Frontal cortex (tissue), 4 donors: ENCODE data around the gene PCDHGB5. TPM values are rescaled to one million over a fixed set of nuclear protein-coding genes. Genes with fewer than 3 reads are reported as not detected.
"Not testable (repeated sequence)": the region's sequence is repeated elsewhere in the genome, so short reads cannot be mapped to it uniquely, and the experiment has no call there.

ENCODE experiments used
- DNase-seq, 2 donors: peaks; one replicate each; pipeline ENCODE4 v3.0.0; 2012; ENCODE audit warnings: low spot score in 2 of 2
- FAIRE-seq: peaks from 2 replicates; lab custom pipeline; 2012; peaks lifted over from hg19 to GRCh38; lab: Jason Lieb, UNC
- total RNA-seq: library from RNA; depleted of rRNA; stranded (reverse); fragments of >200 nt; gene quantifications from one replicate; pipeline ENCODE4 v1.2.3, GENCODE V29; 2014
- donor health status: control.
- donor health status: control.
- donor health status: control.

Gene PCDHGB5
- 13.0 TPM for total RNA-seq

DNA sequence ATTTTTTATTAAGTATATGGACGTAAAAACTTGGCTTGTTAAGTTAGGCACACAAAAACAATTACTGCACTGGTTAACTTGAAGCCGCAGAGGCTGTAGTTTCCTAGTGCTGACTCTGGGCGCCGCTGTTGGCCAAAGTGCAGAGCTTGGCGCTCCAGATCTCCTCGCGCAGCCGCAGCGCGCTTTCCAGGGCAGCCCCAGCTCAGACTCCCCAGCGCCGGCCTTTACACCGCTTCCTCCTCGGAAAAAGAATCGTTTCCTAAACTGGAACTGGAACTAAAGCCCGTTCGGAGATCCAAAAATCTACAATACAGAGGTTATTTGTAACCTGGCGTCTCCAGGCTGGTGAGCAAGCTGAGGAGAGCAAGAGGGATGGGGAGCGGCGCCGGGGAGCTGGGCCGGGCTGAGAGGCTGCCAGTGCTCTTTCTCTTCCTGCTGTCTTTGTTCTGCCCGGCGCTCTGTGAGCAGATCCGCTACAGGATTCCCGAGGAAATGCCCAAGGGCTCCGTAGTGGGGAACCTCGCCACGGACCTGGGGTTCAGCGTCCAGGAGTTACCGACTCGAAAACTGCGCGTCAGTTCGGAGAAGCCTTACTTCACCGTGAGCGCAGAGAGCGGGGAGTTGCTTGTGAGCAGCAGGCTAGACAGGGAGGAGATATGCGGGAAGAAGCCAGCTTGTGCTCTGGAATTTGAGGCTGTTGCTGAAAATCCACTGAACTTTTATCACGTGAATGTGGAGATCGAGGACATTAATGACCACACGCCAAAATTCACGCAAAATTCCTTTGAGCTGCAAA lies at the start of gene PCDHGB5:
Gene PCDHGB5 (plus strand): TSS at position 192 of the 796 bp plus-strand sequence. CDS start 181 bp downstream, at position 373.
- DNase-seq, FAIRE-seq: not testable (repeated sequence)

DNA sequence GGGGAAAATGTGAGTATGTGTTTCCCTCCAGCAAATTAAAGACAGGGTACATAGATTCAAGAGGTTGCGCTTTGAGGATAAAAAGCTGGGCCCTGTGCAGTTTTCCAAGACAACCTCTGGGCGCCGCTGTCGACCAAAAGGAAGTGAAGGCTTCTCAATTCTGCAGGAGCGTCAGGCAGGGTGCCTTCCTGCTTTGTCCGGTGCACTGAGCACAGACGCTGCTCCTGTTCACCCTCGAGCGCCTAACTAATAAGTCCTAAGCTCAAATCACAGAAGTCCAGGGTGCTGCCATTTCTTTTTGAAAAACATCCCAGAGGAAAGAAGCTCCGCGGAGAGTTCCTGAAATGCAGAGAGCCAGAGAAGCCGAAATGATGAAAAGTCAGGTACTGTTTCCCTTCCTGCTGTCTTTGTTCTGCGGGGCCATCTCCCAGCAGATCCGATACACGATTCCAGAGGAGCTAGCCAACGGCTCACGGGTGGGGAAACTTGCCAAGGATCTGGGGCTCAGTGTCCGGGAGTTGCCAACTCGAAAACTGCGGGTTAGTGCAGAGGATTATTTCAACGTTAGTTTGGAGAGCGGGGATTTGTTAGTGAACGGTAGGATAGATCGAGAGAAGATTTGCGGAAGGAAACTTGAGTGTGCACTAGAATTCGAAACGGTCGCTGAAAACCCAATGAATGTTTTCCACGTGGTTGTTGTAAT lies 47.7 kb upstream of the PCDHGB5 start, which contains the start of gene PCDHGB1:
Gene PCDHGB1 (plus strand): TSS at position 183 of the 703 bp plus-strand sequence. CDS start 162 bp downstream, at position 345.
- DNase-seq (peak in 1 of 2 donors; percentile 58), FAIRE-seq (no peak)

DNA sequence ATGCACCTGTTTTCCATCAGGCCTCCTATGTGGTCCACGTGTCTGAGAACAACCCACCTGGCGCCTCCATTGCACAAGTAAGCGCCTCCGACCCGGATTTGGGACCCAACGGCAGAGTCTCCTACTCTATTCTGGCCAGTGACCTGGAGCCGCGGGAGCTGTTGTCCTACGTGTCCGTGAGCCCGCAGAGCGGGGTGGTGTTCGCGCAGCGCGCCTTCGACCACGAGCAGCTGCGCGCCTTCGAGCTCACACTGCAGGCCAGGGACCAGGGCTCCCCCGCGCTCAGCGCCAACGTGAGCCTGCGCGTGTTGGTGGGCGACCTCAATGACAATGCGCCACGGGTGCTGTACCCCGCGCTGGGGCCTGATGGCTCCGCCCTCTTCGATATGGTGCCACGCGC lies 46.2 kb upstream of the PCDHGB5 start:
- DNase-seq: no peak
- FAIRE-seq: no peak

DNA sequence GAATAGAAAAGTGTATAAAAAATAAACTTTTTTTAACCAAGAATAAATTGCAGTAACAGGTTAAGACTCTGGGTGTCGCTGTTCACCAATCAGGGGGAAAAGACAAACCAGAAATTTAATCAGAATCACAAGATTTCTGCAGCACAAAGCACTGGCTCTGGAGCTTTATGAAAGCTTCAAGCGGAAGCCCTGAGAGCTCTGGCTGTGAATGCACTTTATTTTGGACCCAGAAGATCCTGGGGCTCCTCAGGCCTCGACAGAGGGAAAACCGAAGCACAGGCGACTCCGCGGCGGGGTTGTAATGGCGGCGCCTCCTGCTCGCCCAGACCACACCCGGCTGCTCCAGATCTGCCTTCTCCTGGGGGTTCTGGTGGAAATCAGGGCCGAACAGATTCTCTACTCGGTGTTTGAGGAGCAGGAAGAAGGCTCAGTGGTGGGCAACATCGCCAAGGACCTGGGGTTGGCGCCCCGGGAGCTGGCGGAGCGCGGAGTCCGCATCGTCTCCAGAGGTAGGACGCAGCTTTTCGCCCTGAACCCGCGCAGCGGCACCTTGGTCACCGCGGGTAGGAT lies 42.8 kb upstream of the PCDHGB5 start, which contains the start of gene PCDHGA4:
Gene PCDHGA4 (plus strand): TSS at position 122 of the 570 bp plus-strand sequence. CDS start 87 bp downstream, at position 209.
- FAIRE-seq: no peak
- no peak for DNase-seq

DNA sequence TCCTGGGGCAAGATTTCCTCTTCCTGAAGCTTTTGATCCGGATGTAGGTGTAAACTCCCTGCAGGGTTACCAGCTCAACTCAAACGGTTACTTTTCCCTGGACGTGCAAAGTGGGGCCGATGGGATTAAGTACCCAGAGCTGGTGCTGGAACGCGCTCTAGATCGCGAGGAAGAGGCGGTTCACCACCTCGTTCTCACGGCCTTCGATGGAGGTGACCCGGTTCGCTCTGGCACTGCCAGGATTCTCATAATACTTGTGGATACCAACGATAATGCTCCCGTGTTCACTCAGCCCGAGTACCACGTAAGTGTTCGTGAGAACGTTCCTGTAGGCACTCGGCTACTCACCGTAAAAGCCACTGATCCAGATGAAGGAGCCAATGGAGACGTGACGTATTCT lies 42.1 kb upstream of the PCDHGB5 start:
- FAIRE-seq: no peak
- DNase-seq: no peak

DNA sequence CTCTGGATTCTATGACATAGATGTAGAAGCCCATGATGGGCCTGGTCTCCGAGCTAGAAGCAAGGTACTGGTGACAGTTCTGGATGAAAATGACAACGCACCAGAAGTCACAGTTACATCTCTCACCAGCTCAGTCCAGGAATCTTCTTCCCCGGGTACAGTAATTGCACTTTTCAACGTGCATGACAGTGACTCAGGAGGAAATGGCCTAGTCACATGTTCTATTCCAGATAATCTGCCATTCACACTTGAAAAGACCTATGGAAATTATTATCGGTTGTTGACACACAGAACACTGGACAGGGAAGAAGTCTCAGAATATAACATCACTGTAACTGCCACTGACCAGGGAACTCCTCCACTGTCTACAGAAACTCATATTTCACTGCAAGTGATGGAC lies 41.6 kb upstream of the PCDHGB5 start:
- DNase-seq (no peak), FAIRE-seq (no peak)

DNA sequence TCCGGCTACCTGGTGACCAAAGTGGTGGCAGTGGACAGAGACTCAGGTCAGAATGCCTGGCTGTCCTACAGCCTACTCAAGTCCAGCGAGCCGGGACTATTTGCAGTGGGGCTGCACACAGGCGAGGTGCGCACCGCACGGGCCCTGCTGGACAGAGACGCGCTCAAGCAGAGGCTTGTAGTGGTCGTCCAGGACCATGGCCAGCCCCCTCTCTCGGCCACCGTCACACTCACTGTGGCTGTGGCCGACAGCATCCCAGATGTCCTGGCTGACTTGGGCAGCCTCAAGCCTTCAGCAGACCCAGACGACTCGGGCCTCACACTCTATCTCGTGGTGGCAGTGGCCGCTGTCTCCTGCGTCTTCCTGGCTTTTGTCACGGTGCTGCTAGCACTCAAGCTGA lies 40.8 kb upstream of the PCDHGB5 start:
- FAIRE-seq (no peak), DNase-seq (no peak)

DNA sequence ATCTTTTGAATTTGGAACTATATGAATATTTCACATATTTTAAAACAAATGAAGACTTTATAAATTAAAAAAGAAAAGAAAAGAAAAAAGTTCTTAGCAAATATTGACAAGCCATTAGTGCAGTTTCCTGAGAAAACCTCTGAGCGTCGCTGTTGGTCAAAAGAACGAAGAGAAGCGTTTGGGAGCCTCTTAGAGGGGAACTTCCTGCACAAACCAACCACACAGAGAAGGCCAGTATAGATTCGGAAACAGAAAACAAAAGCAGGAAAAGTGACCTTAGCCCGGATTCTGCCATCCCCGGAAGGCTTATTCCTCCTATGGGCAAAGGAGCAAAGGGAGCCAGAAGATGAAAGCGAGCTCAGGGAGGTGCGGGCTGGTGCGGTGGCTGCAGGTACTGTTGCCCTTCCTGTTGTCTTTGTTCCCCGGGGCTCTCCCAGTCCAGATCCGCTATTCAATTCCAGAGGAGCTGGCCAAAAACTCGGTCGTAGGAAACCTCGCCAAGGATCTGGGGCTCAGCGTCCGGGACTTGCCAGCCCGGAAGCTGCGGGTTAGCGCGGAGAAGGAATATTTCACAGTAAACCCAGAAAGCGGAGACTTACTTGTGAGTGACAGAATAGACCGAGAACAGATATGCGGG lies 37.8 kb upstream of the PCDHGB5 start, which contains the start of gene PCDHGB2:
Gene PCDHGB2 (plus strand): TSS at position 205 of the 637 bp plus-strand sequence. CDS start 142 bp downstream, at position 347.
- DNase-seq: no peak
- FAIRE-seq: no peak

DNA sequence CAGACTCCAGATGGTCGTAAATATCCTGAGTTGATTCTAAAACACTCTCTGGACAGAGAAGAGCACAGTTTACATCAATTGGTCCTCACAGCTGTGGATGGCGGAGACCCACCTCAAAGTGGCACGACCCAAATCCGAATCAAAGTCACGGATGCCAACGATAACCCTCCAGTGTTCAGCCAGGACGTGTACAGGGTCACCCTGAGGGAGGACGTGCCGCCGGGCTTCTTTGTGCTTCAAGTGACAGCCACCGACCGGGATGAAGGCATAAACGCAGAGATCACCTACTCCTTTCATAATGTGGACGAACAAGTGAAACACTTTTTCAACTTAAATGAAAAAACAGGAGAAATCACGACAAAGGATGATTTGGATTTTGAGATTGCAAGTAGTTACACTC lies 37.1 kb upstream of the PCDHGB5 start:
- DNase-seq: no peak
- FAIRE-seq: no peak

DNA sequence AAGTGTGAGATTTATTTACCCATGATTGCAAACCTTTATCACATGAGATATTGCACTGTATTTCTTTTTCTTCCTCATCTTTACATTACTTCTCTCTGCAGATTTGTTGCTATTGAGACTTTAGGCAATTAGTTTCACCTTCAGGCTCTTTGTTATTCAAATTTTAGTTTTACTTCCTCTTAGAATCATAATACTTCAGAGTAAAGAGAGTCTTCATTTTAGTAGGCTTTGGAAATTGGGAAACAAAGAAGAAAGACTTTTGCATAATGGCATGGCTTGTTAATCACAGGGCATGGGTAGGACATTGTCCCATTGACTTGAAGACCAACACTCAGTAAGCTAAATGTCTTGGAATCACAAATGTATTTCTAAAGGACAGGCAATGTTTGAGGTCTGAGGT lies 35.0 kb upstream of the PCDHGB5 start:
- FAIRE-seq (no peak), DNase-seq (no peak)

DNA sequence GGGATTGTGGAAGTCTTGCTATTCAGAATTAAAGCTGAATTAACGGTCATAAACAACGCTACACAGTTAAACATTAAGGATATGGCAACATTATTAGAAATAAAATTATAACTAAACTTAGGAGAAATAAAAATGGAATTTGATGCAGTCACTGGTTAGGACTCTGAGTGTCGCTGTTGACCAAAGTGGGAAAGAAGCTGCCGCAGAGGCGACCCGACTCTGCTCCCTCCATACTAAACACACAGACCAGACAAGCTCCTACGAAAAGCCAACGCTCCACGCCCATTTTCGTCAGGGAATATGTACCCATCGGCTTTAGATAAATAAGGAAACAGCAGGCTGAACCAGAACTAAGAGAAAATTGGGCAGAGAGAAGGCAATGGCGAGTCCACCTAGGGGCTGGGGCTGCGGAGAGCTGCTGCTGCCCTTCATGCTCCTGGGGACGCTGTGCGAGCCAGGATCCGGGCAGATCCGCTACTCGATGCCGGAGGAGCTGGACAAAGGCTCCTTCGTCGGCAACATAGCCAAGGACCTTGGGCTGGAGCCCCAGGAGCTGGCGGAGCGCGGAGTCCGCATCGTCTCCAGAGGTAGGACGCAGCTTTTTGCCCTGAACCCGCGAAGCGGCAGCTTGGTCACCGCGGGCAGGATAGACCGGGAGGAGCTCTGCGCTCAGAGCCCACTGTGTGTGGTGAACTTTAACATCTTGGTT lies 33.6 kb upstream of the PCDHGB5 start, which contains the start of gene PCDHGA5:
Gene PCDHGA5 (plus strand): TSS at position 211 of the 709 bp plus-strand sequence. CDS start 169 bp downstream, at position 380.
- no peak for DNase-seq
- FAIRE-seq: no peak

DNA sequence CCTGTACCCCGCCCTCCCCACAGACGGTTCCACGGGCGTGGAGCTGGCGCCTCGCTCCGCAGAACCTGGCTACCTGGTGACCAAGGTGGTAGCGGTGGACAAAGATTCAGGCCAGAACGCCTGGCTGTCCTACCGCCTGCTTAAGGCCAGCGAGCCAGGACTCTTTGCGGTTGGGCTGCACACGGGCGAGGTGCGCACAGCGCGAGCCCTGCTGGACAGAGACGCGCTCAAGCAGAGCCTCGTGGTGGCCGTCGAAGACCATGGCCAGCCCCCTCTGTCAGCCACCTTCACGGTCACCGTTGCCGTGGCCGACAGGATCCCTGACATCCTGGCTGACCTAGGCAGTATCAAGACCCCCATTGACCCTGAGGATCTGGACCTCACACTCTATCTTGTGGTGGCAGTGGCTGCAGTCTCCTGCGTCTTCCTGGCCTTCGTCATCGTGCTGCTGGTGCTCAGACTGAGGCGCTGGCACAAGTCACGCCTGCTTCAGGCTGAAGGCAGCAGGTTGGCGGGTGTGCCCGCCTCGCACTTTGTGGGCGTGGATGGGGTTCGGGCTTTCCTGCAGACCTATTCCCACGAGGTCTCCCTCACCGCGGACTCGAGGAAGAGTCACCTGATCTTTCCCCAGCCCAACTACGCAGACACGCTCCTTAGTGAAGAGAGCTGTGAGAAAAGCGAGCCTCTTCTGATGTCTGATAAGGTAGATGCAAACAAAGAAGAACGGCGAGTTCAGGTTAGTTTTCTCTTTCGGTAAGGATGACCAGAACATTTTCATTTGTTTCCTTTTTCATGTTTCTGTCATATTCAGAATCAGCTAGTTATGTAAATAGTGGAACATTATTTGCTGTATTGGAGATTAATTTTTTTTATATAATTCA lies 31.5 kb upstream of the PCDHGB5 start:
- FAIRE-seq: no peak
- no peak for DNase-seq

DNA sequence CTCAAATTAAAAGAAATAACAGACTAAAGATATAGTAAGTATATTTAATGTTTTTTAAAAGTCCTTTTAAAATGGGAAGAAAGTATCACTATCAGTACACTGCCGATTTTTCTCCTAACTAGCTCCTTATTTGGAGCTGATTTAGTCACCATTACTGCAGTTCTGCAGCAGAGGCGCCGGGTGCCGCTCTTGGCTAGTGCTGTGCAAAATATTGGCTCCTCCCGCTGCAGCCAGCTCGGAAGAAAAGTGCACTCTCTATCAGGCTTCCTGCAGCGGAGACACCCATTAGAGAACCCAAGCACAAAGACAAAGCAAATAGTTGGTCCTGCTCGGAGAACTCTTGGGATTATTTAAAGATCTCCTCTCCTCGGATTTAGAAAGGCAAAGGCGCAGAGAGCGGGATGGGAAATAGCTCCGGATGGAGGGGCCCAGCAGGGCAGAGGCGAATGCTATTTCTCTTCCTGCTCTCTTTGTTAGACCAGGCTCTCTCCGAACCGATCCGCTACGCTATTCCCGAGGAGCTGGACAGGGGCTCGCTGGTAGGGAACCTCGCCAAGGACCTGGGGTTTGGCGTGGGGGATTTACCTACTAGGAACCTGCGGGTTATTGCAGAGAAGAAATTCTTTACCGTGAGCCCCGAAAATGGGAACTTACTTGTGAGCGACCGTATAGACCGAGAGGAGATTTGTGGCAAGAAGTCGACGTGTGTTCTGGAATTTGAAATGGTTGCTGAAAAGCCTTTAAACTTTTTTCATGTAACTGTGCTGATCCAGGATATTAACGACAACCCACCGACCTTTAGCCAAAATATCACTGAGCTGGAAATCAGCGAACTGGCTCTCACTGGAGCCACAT lies 27.5 kb upstream of the PCDHGB5 start, which contains the start of gene PCDHGB3:
Gene PCDHGB3 (plus strand): TSS at position 249 of the 855 bp plus-strand sequence. CDS start 153 bp downstream, at position 402.
- no peak for FAIRE-seq
- no peak for DNase-seq

DNA sequence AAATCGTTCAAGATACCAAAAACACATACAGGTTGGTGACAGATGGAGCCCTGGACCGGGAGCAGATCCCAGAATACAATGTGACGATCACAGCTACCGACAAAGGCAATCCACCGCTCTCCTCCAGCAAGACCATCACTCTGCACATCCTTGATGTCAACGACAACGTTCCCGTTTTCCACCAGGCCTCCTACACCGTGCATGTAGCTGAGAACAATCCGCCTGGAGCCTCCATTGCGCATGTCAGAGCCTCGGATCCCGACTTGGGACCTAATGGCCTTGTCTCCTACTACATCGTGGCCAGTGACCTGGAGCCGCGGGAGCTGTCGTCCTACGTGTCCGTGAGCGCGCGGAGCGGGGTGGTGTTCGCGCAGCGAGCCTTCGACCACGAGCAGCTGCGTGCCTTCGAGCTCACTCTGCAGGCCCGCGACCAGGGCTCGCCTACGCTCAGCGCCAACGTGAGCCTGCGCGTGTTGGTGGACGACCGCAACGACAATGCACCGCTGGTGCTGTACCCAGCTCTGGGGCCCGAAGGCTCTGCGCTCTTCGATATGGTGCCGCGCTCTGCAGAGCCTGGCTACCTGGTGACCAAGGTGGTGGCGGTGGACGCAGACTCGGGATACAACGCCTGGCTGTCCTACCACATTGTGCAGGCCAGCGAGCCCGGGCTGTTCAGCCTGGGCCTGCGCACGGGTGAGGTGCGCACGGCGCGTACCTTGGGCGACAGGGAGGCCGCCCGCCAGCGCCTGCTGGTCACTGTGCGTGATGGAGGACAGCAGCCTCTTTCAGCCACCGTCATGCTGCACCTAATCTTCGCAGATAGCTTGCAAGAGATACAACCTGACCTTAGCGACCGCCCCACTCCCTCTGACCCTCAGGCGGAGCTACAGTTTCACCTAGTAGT lies 25.9 kb upstream of the PCDHGB5 start:
- DNase-seq (no peak), FAIRE-seq (no peak)

DNA sequence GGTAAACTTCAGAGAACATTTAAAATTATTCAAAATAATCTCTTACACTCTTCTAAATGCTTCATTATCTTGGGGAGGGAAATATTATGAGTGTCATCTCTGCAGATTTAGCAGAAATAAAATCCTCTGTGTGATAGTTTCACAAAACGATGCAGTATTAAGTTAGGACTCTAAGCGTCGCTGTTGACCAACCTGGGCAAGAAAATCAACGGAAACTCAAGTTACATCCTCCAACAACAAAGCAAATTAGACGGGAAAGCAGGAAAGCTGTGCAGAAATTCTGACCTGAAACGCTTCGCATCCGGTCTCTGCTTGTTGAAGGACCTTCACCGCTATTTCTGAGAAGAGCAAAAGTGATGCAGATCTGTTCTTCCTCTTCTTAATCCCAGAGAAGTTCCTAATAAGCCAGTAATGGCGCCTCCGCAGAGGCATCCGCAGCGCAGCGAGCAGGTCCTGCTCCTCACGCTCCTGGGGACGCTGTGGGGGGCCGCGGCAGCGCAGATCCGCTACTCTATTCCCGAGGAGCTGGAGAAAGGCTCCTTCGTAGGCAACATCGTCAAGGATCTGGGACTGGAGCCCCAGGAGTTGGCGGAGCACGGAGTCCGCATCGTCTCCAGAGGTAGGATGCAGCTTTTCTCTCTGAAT lies 24.0 kb upstream of the PCDHGB5 start, which contains the start of gene PCDHGA6:
Gene PCDHGA6 (plus strand): TSS at position 219 of the 645 bp plus-strand sequence. CDS start 193 bp downstream, at position 412.
- FAIRE-seq: no peak
- no peak for DNase-seq

DNA sequence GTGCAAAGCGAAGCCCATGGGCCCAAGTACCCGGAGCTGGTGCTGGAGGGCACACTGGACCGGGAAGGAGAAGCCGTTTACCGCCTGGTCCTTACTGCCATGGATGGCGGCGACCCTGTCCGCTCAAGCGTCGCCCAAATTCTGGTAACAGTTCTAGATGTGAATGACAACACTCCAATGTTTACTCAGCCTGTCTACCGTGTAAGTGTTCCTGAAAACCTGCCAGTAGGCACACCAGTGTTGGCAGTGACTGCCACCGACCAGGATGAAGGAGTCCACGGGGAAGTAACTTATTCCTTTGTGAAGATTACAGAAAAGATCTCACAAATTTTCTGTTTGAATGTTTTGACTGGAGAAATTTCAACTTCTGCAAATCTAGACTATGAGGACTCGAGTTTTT lies 23.1 kb upstream of the PCDHGB5 start:
- DNase-seq: no peak
- no peak for FAIRE-seq
